H1 (cell line): ENCODE data around the gene RASGRP3. TPM values are rescaled to one million over a fixed set of nuclear protein-coding genes. Genes with fewer than 3 reads are reported as not detected.

Experiments used
- polyA plus RNA-seq, 7 experiments: library from polyadenylated mRNA; depleted of rRNA in 3 of 7; stranded (reverse) in 5 of 7; unstranded in 2 of 7; fragments of >200 nt in 5 of 7; fragments of 200-250 nt in 2 of 7; gene quantifications; 1 replicate in 5 of 7; 2 replicates in 1 of 7; 4 replicates in 1 of 7; pipeline versions ENCODE4 v1.2.1 to v1.2.3, GENCODE V29; 2011 to 2013; ENCODE audit warnings: missing spikeins in 2 of 7, mixed read lengths in 2 of 7
- total RNA-seq: library from RNA; stranded (reverse); fragmentation: NEBNext Ultra II Directional; extraction: Animal tissue kit (Norgen Biotek cat#: 25700); gene quantifications from 2 replicates; pipeline ENCODE4 v1.2.1, GENCODE V29; 2021
- TF ChIP-seq, protein P1 (sequence below): IDR thresholded peaks from 2 replicates; pipeline ENCODE4 v1.6.1; 2011; ENCODE audit warnings: low read length, improper control_type of control experiment

The RASGRP3 gene
- total and polyA plus RNA-seq, 2 of the 8 experiments (the other 6 are each of a cell fraction or from before 2014, with no cell fraction given): 0.06 TPM; not detected in 1

DNA sequence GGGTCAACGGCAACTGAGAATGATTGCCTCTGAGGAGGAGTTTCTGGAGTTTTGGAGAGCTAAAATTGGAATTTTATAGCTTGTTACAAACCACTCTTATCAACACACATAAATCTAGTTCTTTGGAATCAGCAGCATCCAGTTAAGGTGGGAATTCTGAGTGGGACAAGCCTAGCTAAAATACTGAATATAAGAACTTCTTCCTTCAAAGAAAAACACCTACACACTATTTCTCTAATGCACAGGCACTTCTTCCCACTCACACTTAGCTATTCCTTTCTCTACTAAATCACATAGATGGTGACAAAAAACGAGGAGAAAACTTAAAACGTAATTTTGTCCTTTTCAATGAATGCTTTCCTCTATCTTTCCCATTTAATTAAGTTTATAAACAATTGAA, 79.2 kb downstream of the RASGRP3 start (continued):
- TF ChIP-seq, protein P1, sequence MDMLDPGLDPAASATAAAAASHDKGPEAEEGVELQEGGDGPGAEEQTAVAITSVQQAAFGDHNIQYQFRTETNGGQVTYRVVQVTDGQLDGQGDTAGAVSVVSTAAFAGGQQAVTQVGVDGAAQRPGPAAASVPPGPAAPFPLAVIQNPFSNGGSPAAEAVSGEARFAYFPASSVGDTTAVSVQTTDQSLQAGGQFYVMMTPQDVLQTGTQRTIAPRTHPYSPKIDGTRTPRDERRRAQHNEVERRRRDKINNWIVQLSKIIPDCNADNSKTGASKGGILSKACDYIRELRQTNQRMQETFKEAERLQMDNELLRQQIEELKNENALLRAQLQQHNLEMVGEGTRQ: no peak
- TF ChIP-seq, all 59 proteins: peak for 0
